GM23338 (cell line): Measurements from ENCODE around the gene CBARP. TPM values are rescaled to one million over a fixed set of nuclear protein-coding genes. Genes with fewer than 3 reads are reported as not detected.

ENCODE experiments used
- ATAC-seq: fragments of 200-7000 bp; cut with Tn5 transposase; 3 replicates; pipeline ENCODE4 v1.9.1; 2020
- DNase-seq: peaks from one replicate; pipeline ENCODE4 v3.0.0-alpha.2; 2015; ENCODE audit warnings: low spot score
- H2AFZ ChIP-seq: fragments of 200-600 bp; sonication (generic); 2 replicates; pipeline ENCODE4 v1.8.0; 2016; ENCODE audit warnings: antibody characterized with exemption, mild to moderate bottlenecking, moderate library complexity
- H3F3A ChIP-seq: fragments of 200-600 bp; sonication (generic); replicated peaks from 2 replicates; pipeline ENCODE4 v1.8.0; 2017; ENCODE audit warnings: antibody characterized with exemption, mixed run types, low read depth
- H3K27ac ChIP-seq: fragments of 200-600 bp; sonication (generic); 2 replicates; pipeline ENCODE4 v1.6.1; 2016; ENCODE audit warnings: low read depth
- H3K27me3 ChIP-seq: fragments of 200-600 bp; sonication (generic); 2 replicates; pipeline ENCODE4 v1.8.0; 2016; ENCODE audit warnings: mild to moderate bottlenecking, mixed run types, moderate library complexity; ENCODE audit not compliant: insufficient read depth
- H3K36me3 ChIP-seq: fragments of 200-600 bp; sonication (generic); 2 replicates; pipeline ENCODE4 v1.8.0; 2016; ENCODE audit warnings: mild to moderate bottlenecking; ENCODE audit not compliant: insufficient read depth
- H3K4me1 ChIP-seq: fragments of 200-600 bp; sonication (generic); 2 replicates; pipeline ENCODE4 v1.8.0; 2016; ENCODE audit warnings: mild to moderate bottlenecking, moderate library complexity; ENCODE audit not compliant: insufficient read depth
- H3K4me2 ChIP-seq: fragments of 200-600 bp; sonication (generic); 2 replicates; pipeline ENCODE4 v1.7.1; 2017; ENCODE audit warnings: mixed run types
- H3K4me3 ChIP-seq: fragments of 200-600 bp; sonication (generic); 2 replicates; pipeline ENCODE4 v1.6.1; 2016; ENCODE audit warnings: mixed run types
- H3K79me2 ChIP-seq: fragments of 200-600 bp; sonication (generic); replicated peaks from 2 replicates; pipeline ENCODE4 v1.8.0; 2017; ENCODE audit warnings: mild to moderate bottlenecking; ENCODE audit not compliant: insufficient read depth
- H3K9me2 ChIP-seq: fragments of 200-600 bp; sonication (generic); 2 replicates; pipeline ENCODE4 v1.8.0; 2017; ENCODE audit not compliant: insufficient read depth
- H4K20me1 ChIP-seq: fragments of 200-600 bp; sonication (generic); replicated peaks from 2 replicates; pipeline ENCODE4 v1.8.0; 2017; ENCODE audit warnings: mild to moderate bottlenecking; ENCODE audit not compliant: insufficient read depth
- H3K27ac Mint-ChIP-seq: 2 replicates; pipeline ENCODE4 v1.8.0; 2020; ENCODE audit warnings: inconsistent platforms, mild to moderate bottlenecking, moderate library complexity, mixed read lengths
- H3K27me3 Mint-ChIP-seq: 3 replicates; pipeline ENCODE4 v1.8.0; 2022; ENCODE audit warnings: low read depth, mild to moderate bottlenecking, moderate library complexity, mixed read lengths, inconsistent platforms; ENCODE audit not compliant: insufficient read depth, poor library complexity
- H3K36me3 Mint-ChIP-seq: 3 replicates; pipeline ENCODE4 v1.8.0; 2021; ENCODE audit warnings: low read depth, mild to moderate bottlenecking, inconsistent platforms, moderate library complexity, mixed read lengths
- H3K4me1 Mint-ChIP-seq: 3 replicates; pipeline ENCODE4 v1.8.0; 2020; ENCODE audit warnings: mild to moderate bottlenecking, inconsistent platforms, mixed read lengths
- H3K4me3 Mint-ChIP-seq: 3 replicates; pipeline ENCODE4 v1.8.0; 2021; ENCODE audit warnings: moderate library complexity, mild to moderate bottlenecking, inconsistent platforms, mixed read lengths
- H3K9me3 Mint-ChIP-seq: 3 replicates; pipeline ENCODE4 v1.8.0; 2020; ENCODE audit warnings: moderate library complexity, mild to moderate bottlenecking, inconsistent platforms, mixed read lengths
- JUNB ChIP-seq: IDR thresholded peaks from one replicate; pipeline ENCODE4 v1.6.1; 2016; ENCODE audit warnings: antibody characterized with exemption; ENCODE audit not compliant: unreplicated experiment
- NANOG ChIP-seq: IDR thresholded peaks from 2 replicates; pipeline ENCODE4 v1.6.1; 2016; ENCODE audit warnings: antibody characterized with exemption, borderline replicate concordance
- STAT1 ChIP-seq: IDR thresholded peaks from one replicate; pipeline ENCODE4 v1.6.1; 2016; ENCODE audit warnings: antibody characterized with exemption; ENCODE audit not compliant: unreplicated experiment
- ZNF114 ChIP-seq: fragments of 250-450 bp; sonication (Bioruptor Pico); IDR thresholded peaks from 2 replicates; pipeline ENCODE4 v1.5.0; 2020; ENCODE audit warnings: mild to moderate bottlenecking, moderate library complexity
- ZNF331 ChIP-seq: fragments of 250-450 bp; sonication (Bioruptor Pico); IDR thresholded peaks from 2 replicates; pipeline ENCODE4 v1.5.0; 2020; ENCODE audit warnings: low read depth, mild to moderate bottlenecking, moderate library complexity
- polyA plus RNA-seq: library from polyadenylated mRNA; unstranded; fragments of >200 nt; fragmentation: Nextera tagmentation; extraction: Ambion mirVana; gene quantifications from 2 replicates; pipeline ENCODE4 v1.2.1, GENCODE V29; 2016
- total RNA-seq: library from RNA; depleted of rRNA; stranded (reverse); fragments of >200 nt; shearing (Covaris generic); gene quantifications from 2 replicates; pipeline ENCODE4 v1.2.3, GENCODE V29; 2014
- TF ChIP-seq, protein P1 (sequence below): IDR thresholded peaks from one replicate; pipeline ENCODE4 v1.6.1; 2018; ENCODE audit warnings: antibody characterized with exemption; ENCODE audit not compliant: unreplicated experiment
- TF ChIP-seq, protein P2 (sequence below), 2 experiments: fragments of 200-600 bp in 1 of 2; sonication (generic) in 1 of 2; conservative IDR thresholded peaks; 2 replicates each; pipeline versions ENCODE4 v1.5.1 to v1.6.1; 2016 to 2017; ENCODE audit warnings: antibody characterized with exemption in 2 of 2, low read depth in 2 of 2, mild to moderate bottlenecking in 2 of 2, moderate library complexity in 1 of 2

The CBARP gene
- total and polyA plus RNA-seq, 2 experiments from 2014 or later = 2.0 to 14.1 TPM

DNA sequence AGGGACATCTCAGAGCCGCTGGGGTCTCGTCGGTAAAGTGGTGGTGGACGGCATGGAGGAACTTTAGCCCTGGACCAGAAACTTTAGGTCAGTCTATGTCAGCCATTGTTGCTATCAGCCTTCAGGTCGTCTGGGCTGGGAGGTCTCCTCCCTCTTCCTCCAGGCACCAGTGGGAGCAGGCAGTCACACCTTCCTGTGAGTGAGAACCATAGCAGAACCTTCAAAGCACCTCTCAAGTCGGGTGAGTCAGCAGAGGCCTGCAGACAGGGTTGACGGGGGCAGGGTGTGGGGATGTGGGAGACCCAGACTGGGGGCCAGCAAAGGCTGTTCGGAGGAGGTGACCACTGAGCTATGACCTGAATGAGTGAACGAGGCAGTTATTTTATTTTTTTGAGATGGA, 48.4 kb downstream of the CBARP start:
- ATAC-seq (no peak), DNase-seq (no peak)
- H2AFZ ChIP-seq = 0 out of 2 replicates have a peak overlapping the region, but pooled peaks have one; percentile 66
- H3K79me2 ChIP-seq = no peaks in the 10 kb centered on the region
- Mint-ChIP-seq H3K27me3 (peaks cover 8% of the 10 kb centered on the region), H3K9me3 (no peaks in the 10 kb centered on the region; the same call in 2 of the 3 replicates), H3K36me3 (no peaks in the 10 kb centered on the region), H3K27ac (no peak overlapping the region), H3K4me1 (peaks cover 6% of the 10 kb centered on the region; the same call in 2 of the 3 replicates), H3K4me3 (no peak overlapping the region)
- no peaks in the 10 kb centered on the region for H3F3A ChIP-seq
- H3K4me1 ChIP-seq = no peaks in the 10 kb centered on the region
- no peak overlapping the region for H3K4me3 ChIP-seq
- 0 out of 2 replicates have a peak, but pooled peaks cover 3% of the 10 kb centered on the region for H3K9me2 ChIP-seq
- no peak overlapping the region for H3K4me2 ChIP-seq
- no peak overlapping the region for H3K27ac ChIP-seq
- H3K36me3 ChIP-seq = no peaks in the 10 kb centered on the region
- H4K20me1 ChIP-seq = no peaks in the 10 kb centered on the region
- no peak for TF ChIP-seq JUNB
- no peak for TF ChIP-seq NANOG
- TF ChIP-seq, protein P1, sequence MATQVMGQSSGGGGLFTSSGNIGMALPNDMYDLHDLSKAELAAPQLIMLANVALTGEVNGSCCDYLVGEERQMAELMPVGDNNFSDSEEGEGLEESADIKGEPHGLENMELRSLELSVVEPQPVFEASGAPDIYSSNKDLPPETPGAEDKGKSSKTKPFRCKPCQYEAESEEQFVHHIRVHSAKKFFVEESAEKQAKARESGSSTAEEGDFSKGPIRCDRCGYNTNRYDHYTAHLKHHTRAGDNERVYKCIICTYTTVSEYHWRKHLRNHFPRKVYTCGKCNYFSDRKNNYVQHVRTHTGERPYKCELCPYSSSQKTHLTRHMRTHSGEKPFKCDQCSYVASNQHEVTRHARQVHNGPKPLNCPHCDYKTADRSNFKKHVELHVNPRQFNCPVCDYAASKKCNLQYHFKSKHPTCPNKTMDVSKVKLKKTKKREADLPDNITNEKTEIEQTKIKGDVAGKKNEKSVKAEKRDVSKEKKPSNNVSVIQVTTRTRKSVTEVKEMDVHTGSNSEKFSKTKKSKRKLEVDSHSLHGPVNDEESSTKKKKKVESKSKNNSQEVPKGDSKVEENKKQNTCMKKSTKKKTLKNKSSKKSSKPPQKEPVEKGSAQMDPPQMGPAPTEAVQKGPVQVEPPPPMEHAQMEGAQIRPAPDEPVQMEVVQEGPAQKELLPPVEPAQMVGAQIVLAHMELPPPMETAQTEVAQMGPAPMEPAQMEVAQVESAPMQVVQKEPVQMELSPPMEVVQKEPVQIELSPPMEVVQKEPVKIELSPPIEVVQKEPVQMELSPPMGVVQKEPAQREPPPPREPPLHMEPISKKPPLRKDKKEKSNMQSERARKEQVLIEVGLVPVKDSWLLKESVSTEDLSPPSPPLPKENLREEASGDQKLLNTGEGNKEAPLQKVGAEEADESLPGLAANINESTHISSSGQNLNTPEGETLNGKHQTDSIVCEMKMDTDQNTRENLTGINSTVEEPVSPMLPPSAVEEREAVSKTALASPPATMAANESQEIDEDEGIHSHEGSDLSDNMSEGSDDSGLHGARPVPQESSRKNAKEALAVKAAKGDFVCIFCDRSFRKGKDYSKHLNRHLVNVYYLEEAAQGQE = no peak
- H3K27me3 ChIP-seq = no peaks in the 10 kb centered on the region

DNA sequence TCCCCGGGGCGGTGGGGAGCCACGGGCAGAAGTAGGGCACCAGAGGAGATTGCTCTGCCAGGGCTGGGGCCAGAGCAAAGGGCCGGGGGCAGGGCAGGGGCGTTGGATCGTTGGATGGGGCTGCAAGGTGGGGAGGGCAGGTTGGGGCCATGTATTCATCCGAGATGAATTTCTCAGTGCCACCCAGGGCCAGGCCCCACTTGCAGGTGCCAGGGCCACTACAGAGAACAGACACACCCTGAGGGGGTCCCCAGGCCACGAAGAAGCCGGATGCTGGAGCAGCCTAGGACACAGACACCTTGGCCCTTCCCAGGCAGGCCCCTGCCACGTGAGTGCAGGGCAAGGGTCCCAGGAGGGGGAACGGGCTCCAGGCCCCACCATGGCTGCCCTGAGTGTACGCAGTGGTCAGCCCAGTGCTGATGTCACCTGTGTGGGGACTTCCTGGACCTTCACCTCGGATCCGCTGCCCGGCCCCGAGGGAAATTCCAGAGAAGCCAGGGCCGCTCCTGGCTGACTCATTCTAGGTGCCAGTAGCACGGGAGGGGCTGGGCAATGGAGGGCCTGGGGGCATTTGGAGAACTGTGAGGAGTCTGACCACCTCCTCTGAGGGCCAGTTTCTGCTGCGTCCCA, 54.1 kb downstream of the CBARP start:
- no peaks in the 10 kb centered on the region for H3K27me3 ChIP-seq
- Mint-ChIP-seq H3K27ac (no peak overlapping the region), H3K4me1 (peaks cover 15% of the 10 kb centered on the region), H3K36me3 (no peaks in the 10 kb centered on the region), H3K4me3 (no peak overlapping the region), H3K27me3 (peaks cover 15% of the 10 kb centered on the region), H3K9me3 (no peaks in the 10 kb centered on the region; the same call in 2 of the 3 replicates)
- no peak overlapping the region for H3K4me2 ChIP-seq
- H3K4me1 ChIP-seq = peaks cover 4% of the 10 kb centered on the region; the same call in 1 of the 2 replicates
- DNase-seq = no peak
- no peaks in the 10 kb centered on the region for H3K36me3 ChIP-seq
- H3K27ac ChIP-seq = no peak overlapping the region
- H2AFZ ChIP-seq = peak overlapping the region; percentile 43; the same call in 1 of the 2 replicates
- H3K9me2 ChIP-seq = 0 out of 2 replicates have a peak, but pooled peaks cover 3% of the 10 kb centered on the region
- H3K79me2 ChIP-seq = no peaks in the 10 kb centered on the region
- no peak overlapping the region for H3K4me3 ChIP-seq
- peaks cover 18% of the 10 kb centered on the region for H3F3A ChIP-seq
- H4K20me1 ChIP-seq = no peaks in the 10 kb centered on the region
- no peak for ATAC-seq
- TF ChIP-seq STAT1 (no peak), ZNF114 (CRISPR knock-in tag) (no peak), ZNF331 (CRISPR knock-in tag) (no peak)
- TF ChIP-seq, protein P1 = no peak
- TF ChIP-seq, protein P2, sequence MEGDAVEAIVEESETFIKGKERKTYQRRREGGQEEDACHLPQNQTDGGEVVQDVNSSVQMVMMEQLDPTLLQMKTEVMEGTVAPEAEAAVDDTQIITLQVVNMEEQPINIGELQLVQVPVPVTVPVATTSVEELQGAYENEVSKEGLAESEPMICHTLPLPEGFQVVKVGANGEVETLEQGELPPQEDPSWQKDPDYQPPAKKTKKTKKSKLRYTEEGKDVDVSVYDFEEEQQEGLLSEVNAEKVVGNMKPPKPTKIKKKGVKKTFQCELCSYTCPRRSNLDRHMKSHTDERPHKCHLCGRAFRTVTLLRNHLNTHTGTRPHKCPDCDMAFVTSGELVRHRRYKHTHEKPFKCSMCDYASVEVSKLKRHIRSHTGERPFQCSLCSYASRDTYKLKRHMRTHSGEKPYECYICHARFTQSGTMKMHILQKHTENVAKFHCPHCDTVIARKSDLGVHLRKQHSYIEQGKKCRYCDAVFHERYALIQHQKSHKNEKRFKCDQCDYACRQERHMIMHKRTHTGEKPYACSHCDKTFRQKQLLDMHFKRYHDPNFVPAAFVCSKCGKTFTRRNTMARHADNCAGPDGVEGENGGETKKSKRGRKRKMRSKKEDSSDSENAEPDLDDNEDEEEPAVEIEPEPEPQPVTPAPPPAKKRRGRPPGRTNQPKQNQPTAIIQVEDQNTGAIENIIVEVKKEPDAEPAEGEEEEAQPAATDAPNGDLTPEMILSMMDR (conservative IDR thresholded peaks at IDR 0.05; ENCODE audit: low read depth in 2 of 2) = no peak
